ENCODE results near the gene GARNL3. TPM values are rescaled to one million over a fixed set of nuclear protein-coding genes. Genes with fewer than 3 reads are reported as not detected.

Gene GARNL3
- total and polyA plus RNA-seq, 11 donors = 7.1 to 60.4 (median 20.3) TPM

- peaks cover 0 to 16% (median 11%) of the 10 kb centered on the region in 12 donors for H3K4me1 ChIP-seq
- 84 to 90% (median 89%) methylated on average over 9 to 20 of the region's 20 CpGs for WGBS, 4 donors
- peak overlapping the region in 1 of 12 donors; percentile 72 for H3K27ac ChIP-seq
- H3K9me3 ChIP-seq = no peaks in the 10 kb centered on the region
- H3K27me3 ChIP-seq = no peaks in the 10 kb centered on the region
- TF ChIP-seq POLR2A (IDR thresholded peaks at IDR 0.05) (no peak), CTCF (IDR thresholded peaks at IDR 0.05) (no peak)
- peak in 1 of 4 donors; percentile 17 for ATAC-seq
- no peak for DNase-seq
- H3K4me3 ChIP-seq = no peak overlapping the region
- H3K36me3 ChIP-seq = peaks cover 0 to 54% (median 37%) of the 10 kb centered on the region in 9 donors
- intact Hi-C loops (cut with DNase I) = no loop called here
Measured at GRCh38 chr9:127405344-127406125, 141.0 kb downstream of the GARNL3 start.

- Histone ChIP-seq H3K9me3 (no peaks in the 10 kb centered on the region), H3K27me3 (no peaks in the 10 kb centered on the region), H3K4me3 (no peak overlapping the region), H3K36me3 (peaks cover 0 to 44% (median 28%) of the 10 kb centered on the region in 9 donors), H3K4me1 (peaks cover 0 to 16% (median 11%) of the 10 kb centered on the region in 12 donors), H3K27ac (peak overlapping the region in 6 of 12 donors; percentile 8 to 72 (median 44))
- intact Hi-C loops (cut with DNase I) = no loop called here
- no peak for TF ChIP-seq CTCF (IDR thresholded peaks at IDR 0.05)
- 48 to 62% (median 53%) methylated on average over 9 to 13 of the region's 13 CpGs for WGBS, 4 donors
- DNase-seq (peak in 1 of 5 donors; percentile 63), ATAC-seq (peak in 3 of 4 donors; percentile 25 to 48 (median 31))
Measured at GRCh38 chr9:127406799-127407491, 142.4 kb downstream of the GARNL3 start.

- no peak for TF ChIP-seq CTCF (IDR thresholded peaks at IDR 0.05)
- no peak for TF ChIP-seq POLR2A (IDR thresholded peaks at IDR 0.05)
- Histone ChIP-seq H3K36me3 (peaks cover 0 to 42% (median 27%) of the 10 kb centered on the region in 9 donors), H3K4me1 (peaks cover 0 to 16% (median 11%) of the 10 kb centered on the region in 12 donors), H3K4me3 (no peak overlapping the region), H3K27me3 (no peaks in the 10 kb centered on the region), H3K9me3 (no peaks in the 10 kb centered on the region), H3K27ac (peak overlapping the region in 6 of 12 donors; percentile 8 to 72 (median 44))
- WGBS, 4 donors = 37 to 56% (median 46%) methylated on average over 5 to 6 of the region's 6 CpGs
- ATAC-seq = no peak
- DNase-seq = no peak
- intact Hi-C loops (cut with DNase I) = no loop called here
Measured at GRCh38 chr9:127407492-127407843, 142.9 kb downstream of the GARNL3 start.

- no peak for DNase-seq
- 84 to 89% (median 87%) methylated on average over 4 of the region's 4 CpGs for WGBS, 4 donors
- Histone ChIP-seq H3K4me3 (no peak overlapping the region), H3K27me3 (no peaks in the 10 kb centered on the region), H3K9me3 (no peaks in the 10 kb centered on the region), H3K27ac (peak overlapping the region in 2 of 12 donors; percentile 8 to 88), H3K36me3 (peaks cover 0 to 13% (median 2%) of the 10 kb centered on the region in 9 donors), H3K4me1 (peaks cover 0 to 17% (median 12%) of the 10 kb centered on the region in 12 donors)
- peak in 1 of 4 donors; percentile 20 for ATAC-seq
- no peak for TF ChIP-seq CTCF (IDR thresholded peaks at IDR 0.05)
- no peak for TF ChIP-seq POLR2A (IDR thresholded peaks at IDR 0.05)
- intact Hi-C loops (cut with DNase I) = no loop called here
Measured at GRCh38 chr9:127411122-127411521, 146.5 kb downstream of the GARNL3 start.

Data from heart left ventricle (tissue), 16 donors.